ENCODE measurements around the gene ADGRF3.
"Not testable (repeated sequence)": the region's sequence is repeated elsewhere in the genome, so short reads cannot be mapped to it uniquely, and the experiment has no call there.

Gene ADGRF3

GRCh38 chr2:26346454-26347053 lies at the start of gene ADGRF3:
Gene ADGRF3 (minus strand): TSS chr2:26346789. CDS start chr2:26346234, 555 bp downstream.
- peak; percentile 65 for DNase-seq

- no peak for DNase-seq
Observed at GRCh38 chr2:26395394-26395793, 48.8 kb upstream of the ADGRF3 start.

- no peak for DNase-seq
Observed at GRCh38 chr2:26394694-26395093, 48.1 kb upstream of the ADGRF3 start.

GRCh38 chr2:26387189-26387588 lies 40.6 kb upstream of the ADGRF3 start:
- no peak for DNase-seq

- no peak for DNase-seq
Observed at GRCh38 chr2:26384597-26384996, 38.0 kb upstream of the ADGRF3 start.

GRCh38 chr2:26384183-26384582 lies 37.6 kb upstream of the ADGRF3 start:
- no peak for DNase-seq

GRCh38 chr2:26382564-26382963 lies 36.0 kb upstream of the ADGRF3 start:
- no peak for DNase-seq

- no peak for DNase-seq
Observed at GRCh38 chr2:26380281-26380680, 33.7 kb upstream of the ADGRF3 start.

GRCh38 chr2:26376799-26377198 lies 30.2 kb upstream of the ADGRF3 start:
- DNase-seq = no peak

GRCh38 chr2:26370909-26371308 lies 24.3 kb upstream of the ADGRF3 start:
- not testable (repeated sequence) for DNase-seq

- DNase-seq = not testable (repeated sequence)
Observed at GRCh38 chr2:26369664-26370063, 23.1 kb upstream of the ADGRF3 start.

GRCh38 chr2:26366957-26367356 lies 20.4 kb upstream of the ADGRF3 start:
- DNase-seq = no peak

- DNase-seq = no peak
Observed at GRCh38 chr2:26364669-26365068, 18.1 kb upstream of the ADGRF3 start.

GRCh38 chr2:26363958-26364357 lies 17.4 kb upstream of the ADGRF3 start:
- no peak for DNase-seq

- no peak for DNase-seq
Observed at GRCh38 chr2:26363323-26363722, 16.7 kb upstream of the ADGRF3 start.

- DNase-seq = no peak
Observed at GRCh38 chr2:26359886-26360473, 13.4 kb upstream of the ADGRF3 start.

- DNase-seq = no peak
Observed at GRCh38 chr2:26356771-26357170, 10.2 kb upstream of the ADGRF3 start.

- DNase-seq = no peak
Observed at GRCh38 chr2:26356111-26356510, 9.5 kb upstream of the ADGRF3 start.

- no peak for DNase-seq
Observed at GRCh38 chr2:26355038-26355995, 8.7 kb upstream of the ADGRF3 start.

GRCh38 chr2:26354469-26354868 lies 7.9 kb upstream of the ADGRF3 start:
- DNase-seq = not testable (repeated sequence)

GRCh38 chr2:26352892-26353291 lies 6.3 kb upstream of the ADGRF3 start:
- no peak for DNase-seq

GRCh38 chr2:26351375-26352090 lies 4.9 kb upstream of the ADGRF3 start:
- no peak for DNase-seq

- no peak for DNase-seq
Observed at GRCh38 chr2:26349690-26350089, 3.1 kb upstream of the ADGRF3 start.

Measured in COR-L47 (cell line).